COLO829 (cell line): ENCODE results near the gene KLHDC4.
A peak's percentile ranks its signal among the peaks of the same experiment; 100 is the strongest.
"Not testable (repeated sequence)": the region's sequence is repeated elsewhere in the genome, so short reads cannot be mapped to it uniquely, and the experiment has no call there.

ENCODE experiments used
- DNase-seq: peaks from one replicate; pipeline ENCODE4 v3.0.0; 2012; ENCODE audit warnings: low spot score

Gene KLHDC4

DNA sequence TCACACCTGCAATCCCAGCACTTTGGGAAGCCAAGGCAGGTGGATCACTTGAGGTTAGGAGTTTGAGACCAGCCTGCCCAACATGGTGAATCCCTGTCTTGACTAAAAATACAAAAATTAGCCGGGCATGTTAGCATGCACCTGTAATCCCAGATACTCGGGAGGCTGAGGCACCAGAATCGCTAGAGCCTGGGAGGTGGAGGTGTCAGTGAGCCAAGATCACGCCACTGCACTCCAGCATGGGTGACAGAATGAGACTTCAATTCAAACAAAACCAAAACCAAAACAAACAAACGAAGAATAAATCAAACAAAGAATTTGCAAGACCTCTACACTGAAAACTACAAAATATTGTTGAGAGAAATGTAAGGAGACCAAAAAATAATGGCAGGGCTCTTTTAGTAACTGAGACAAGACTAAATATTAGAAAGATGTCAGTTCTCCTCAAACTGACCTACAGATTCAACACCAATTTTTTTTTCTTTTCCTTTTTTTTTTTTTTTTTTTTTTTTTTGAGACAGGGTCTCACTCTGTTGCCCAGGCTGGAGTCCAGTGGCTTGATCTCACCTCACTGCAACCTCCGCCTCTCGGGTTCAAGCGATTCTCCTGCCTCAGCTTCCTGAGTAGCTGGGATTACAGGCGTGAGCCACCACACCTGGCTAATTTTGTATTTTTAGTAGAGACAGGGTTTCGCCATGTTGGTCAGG, 23.1 kb upstream of the KLHDC4 start:
- not testable (repeated sequence) for DNase-seq

DNA sequence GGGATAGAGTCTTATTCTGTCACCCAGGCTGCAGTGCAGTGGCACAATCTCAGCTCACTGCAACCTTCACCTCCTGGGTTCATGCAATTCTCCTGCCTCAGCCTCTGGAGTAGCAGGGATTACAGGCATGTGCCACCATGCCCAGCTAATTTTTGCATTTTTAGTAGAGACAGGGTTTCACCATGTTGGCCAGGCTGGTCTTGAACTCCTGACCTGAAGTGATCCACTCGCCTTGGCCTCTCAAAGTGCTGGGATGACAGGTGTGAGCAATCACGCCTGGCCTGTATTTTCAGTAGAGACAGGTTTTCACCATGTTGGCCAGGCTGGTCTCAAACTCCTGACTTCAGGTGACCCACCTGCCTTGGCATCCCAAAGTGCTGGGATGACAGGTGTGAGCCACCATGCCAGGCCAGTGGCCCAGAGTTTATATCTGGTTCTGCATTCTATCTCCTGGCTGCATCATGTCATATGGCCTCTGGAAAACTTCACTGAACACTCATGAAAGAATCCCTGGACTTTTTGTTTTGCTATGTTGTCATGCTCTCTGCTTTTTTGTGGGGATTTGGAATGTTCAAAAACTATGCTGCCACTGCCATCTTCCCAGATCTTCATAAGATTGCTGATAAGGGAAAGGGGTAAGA, 21.8 kb upstream of the KLHDC4 start:
- DNase-seq: not testable (repeated sequence)

DNA sequence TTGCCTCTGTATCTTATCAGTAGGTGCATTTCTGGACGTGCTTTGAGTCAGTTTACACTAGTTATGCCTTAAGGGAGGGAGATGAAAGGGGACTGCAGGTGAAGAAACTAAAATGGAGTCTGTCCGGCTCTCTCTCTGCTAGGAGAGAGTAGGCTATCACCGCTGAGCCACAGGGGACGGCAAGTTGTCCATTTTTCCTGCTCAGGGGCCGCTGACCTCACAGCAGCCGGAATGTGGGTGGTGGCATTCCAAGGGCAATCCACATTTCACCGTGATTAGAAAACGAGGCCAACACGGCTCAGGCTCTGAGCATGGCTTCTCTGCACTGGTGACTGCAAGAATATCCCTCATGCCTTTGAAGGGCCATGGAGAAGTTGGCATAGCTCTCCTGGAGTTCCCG, 19.0 kb upstream of the KLHDC4 start:
- no peak for DNase-seq

DNA sequence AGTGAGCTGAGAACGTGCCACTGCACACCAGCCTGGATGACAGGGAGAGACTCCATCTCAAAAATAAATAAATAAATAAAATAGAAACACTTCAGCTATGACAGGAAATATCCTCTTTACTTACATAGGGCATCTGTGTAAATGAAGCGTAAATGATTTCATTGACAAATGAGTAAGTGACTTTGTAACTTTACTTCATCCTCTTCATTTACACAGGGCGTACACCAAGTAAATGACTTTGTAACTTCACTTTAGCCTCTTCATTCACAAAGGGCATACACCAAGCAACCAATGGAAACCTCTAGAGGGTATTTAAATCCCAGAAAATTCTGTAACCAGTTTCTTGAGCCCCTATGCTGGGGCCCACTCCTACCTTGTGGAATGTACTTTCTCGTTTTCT, 16.2 kb upstream of the KLHDC4 start:
- DNase-seq: no peak

DNA sequence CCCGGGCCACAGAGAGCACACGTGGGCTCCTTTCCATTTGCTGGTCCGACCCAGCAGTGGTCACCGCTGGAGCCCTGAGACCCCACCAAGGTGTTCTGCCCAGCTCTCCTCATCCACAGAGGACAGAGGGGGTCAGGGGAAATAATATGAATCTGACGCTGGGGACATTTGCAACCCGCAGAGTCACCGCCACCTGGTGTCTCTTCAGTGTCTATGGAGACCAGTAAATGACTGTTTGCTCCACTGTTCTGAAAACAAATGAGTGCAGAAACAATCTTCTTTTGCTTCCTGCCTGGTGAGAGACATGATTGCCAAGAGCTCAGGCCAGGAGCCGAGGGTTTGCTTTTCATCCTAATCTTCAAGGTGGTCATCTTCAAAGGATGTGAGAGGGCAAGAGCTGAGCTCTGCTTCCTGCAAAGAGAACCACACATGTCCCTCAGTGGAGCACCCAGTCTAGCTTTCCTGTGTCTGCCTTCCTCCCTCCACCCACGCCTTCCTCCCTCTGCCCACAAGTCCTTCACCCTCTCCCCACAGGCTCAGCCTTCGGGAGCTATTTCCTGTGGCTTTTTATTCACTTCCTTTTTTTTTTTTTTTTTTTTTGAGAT, 14.7 kb upstream of the KLHDC4 start:
- DNase-seq: no peak

DNA sequence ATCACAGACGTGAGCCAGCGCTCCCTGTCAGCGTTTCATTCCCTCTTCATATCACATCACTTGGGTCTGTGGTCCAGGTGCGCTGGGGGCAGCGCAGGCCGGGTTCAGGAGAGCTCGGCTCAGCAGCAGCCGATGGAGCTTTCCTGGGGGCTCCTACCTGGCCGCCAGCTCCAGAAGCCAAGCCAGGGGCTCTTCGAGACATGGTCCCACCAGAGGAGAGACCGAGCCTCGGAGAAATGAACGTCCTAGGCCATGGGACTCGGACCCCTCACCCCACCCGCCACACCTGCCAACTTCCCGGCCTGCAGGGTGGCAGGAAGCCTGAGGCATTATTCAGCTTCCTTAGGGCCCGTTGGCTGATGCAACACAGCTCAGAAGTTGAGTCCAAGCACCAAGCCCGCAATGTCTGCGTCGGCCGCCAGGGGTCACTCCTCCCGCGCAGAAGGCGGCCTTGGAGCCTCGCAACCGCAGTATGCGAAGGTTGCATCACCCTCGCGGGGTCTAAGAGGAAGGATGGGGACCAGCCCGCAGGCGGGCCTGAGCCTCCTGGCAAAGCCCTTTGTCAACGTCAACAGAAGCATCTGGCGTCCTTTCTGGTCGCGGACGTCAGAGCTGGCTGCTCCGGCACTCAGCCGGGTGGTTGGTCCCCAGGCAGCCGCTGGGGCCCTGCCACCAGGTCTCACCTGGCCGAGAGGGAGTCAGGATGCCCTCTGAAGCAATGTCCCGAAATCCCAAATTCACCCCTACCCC, 13.2 kb upstream of the KLHDC4 start:
- DNase-seq: peak; percentile 51

DNA sequence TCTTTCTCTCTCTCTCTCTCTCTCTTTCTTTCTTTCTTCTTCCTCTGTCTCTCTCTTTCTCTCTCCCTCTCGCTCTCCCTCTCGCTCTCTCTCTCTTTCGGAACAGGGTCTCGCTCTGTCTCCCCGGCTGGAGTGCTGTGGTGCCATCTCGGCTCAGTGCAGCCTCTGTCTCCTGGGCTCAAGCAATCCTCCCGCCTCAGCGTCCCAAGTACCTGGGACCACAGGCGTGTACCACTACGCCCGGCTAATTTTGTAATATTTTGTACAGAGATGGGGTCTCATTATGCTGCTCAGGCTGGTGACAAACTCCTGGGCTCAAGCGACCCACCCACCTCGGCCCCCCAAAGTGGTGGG, 12.7 kb upstream of the KLHDC4 start:
- no peak for DNase-seq

DNA sequence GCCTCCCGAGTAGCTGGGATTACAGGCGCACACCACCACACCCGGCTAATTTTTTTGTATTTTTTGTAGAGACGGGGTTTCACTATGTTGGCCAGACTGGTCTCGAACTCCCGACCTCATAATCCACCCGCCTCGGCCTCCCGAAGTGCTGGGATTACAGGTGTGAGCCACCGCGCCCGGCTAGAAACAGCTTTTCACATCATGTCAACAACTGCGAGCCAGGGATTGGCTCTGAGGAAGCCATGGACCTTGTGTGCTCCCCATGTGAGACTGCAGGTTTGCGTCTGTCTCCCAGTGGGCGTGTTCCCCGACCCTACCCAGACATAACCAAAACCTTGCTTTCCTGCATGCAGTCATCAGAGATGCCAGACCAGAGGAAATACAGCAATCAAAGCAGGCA, 8.1 kb upstream of the KLHDC4 start:
- not testable (repeated sequence) for DNase-seq

DNA sequence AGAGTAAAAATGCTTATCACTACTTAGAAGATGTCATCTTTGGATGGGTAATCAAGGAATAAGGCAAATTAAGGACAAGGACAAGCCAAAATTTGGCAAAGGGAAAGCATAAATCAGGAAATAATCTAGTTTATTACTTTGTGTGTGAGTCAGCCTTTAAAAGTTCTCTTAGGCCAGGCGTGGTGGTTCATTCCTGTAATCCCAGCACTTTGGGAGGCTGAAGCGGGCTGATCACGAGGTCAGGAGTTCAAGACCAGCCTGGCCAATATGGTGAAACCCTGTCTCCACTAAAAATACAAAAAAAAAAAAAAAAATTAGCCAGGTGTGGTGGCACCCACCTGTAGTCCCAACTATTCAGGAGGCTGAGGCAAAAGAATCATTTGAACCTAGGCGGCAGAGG, 1.7 kb upstream of the KLHDC4 start:
- DNase-seq: not testable (repeated sequence)

DNA sequence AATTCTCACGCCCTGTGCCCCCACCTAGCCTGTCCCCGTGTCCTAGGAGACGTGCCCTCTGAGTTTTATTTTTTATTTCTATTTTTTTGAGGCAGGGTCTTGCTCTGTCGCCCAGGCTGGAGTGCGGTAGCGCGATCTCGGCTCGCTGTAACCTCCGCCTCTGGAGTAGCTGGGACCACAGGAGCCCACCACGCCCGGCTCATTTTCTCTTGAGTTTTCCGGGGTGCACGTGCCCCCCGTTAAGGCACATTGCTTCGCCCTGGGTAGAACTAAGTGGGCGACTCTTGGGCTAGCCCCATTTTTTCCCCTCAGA, 655 bp upstream of the KLHDC4 start:
- no peak for DNase-seq

DNA sequence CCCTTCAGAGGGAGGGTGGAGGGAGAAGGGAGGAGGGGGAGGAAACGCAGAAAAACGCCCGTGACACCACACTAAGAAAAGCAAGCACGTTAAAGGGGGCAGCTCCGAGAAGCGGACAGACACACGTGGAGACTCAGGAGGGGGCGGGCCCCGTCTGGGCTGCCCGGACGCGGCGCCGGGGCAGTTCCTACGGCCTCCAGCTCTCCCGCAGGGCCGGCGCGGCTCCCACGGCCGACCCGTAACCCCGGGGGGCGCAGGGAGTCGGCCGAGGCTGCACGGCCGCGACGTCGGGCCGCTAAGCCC, 362 bp downstream of the KLHDC4 start:
- no peak for DNase-seq

DNA sequence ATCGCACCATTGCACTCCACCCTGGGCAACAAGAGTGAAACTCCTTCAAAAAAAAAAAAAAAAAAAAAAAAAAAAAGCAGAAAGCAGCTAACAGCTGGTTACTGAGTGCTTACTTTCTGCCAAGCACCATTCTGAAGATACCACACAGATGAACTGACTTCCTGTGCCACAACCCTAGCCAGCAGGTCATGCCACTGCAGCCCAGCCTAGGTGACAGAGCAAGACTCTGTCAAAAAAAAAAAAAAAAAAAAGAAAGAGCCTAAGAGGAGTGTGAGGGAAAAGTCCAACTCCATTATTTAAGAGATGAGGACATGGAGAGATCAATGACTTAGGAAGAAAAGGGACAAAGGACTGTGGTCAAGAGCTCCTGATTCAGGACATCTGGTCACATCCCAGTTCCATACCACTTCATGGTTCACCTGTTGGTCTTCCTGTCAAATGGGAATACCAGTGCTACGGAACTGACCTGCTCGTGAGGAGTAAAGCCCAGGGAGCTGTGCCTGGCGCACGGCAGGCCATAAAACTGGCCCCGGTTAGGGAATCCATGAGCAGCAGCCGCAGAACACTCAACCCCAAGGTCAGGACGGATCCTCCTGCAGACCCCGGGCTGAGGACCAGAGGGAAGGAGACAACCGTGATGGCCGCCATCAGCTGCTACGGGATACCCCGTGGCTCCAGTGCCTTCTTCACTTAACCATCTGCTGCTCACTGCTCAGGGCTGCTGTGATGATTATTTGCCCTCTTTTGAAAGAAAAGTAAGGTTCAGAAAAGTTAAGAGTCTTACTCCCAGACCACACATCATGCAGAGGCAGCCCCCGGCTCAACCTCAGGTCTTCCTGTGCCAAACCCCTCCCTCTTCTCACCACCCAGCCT, 950 bp downstream of the KLHDC4 start:
- no peak for DNase-seq

DNA sequence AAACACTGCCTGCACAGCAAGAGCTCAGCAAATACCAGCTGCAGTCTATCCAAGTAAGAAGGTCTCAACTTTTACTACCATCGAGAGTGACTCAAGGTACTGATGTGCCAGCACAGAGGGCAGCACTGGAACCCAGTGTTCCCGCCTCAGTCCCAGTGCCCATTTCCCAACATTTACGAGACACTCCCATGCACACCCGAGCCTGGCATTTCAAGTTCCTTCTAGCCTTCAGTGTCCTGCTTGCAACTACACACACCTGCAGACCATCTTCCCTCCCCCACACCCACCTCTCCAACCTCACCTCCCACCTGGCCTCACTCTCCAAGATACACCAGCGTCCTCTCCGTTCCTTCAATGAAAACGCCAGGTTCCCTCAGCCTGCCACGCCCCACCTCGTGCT, 3.2 kb downstream of the KLHDC4 start:
- no peak for DNase-seq

DNA sequence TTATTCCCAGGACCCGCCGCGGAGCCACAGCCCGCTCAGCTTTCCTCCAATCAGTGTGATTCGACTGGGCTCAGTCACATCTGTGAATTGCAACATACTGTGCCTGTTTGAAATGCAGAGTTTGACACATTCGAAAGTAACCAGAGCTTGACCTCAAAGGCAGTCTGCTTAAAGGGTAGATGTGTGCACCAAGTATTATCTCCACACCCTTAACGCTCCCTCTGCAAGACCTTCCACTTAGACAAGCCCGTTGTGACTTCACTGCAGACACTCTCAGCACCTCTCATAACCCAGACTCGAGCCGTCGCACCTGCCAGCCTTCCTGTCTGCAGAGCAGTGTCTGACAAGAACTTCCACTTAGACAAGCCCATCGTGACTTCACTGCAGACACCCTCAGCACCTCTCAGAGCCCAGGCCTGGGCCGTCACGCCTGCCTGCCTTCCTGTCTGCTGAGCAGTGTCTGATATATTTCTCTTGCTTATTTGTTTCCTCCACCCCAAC, 3.7 kb downstream of the KLHDC4 start:
- no peak for DNase-seq

DNA sequence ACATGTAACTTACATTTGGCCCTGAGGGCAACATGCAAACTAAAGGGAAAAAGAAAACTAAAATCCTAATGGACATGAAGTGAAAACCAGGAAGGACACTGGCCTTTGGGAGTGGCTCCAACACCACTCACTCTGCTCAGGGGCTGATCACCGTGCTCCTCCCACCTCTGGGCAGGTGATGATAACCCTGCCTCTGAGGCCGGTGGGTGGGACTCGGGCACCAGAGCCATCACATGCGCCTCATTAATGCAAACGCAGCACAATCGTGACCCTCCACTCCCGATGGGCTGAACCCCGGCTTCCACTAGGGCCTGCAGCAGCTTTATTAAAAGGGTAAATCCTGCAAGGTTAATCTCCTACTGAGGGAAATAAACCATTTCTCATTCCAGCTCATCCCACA, 4.7 kb downstream of the KLHDC4 start:
- no peak for DNase-seq

DNA sequence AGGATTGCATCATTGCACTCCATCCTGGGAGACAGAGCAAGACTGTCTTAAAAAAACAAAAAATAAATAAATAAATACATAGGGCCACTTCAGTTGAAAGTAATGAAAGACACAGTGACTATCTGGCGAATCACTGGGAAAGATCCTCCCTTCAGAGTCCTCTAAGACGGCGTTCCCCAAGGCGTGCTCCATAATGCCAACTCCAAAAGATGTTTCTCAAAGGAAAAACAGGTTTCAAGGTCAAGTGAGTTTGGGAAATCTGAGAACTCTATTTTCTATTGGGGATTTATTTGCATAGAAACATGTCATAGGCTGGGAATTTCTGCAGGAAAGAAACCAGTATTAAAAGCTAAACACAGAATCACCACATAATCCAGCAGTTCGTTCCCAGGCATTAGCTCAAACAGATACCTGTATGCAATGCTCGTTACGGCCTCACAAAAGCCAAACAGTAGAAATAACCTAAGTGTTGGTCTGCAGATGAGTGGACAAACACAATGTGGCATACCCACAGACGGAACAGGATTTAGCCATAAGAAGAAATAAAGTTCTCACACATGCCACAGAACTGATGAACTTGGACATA, 7.9 kb downstream of the KLHDC4 start:
- no peak for DNase-seq

DNA sequence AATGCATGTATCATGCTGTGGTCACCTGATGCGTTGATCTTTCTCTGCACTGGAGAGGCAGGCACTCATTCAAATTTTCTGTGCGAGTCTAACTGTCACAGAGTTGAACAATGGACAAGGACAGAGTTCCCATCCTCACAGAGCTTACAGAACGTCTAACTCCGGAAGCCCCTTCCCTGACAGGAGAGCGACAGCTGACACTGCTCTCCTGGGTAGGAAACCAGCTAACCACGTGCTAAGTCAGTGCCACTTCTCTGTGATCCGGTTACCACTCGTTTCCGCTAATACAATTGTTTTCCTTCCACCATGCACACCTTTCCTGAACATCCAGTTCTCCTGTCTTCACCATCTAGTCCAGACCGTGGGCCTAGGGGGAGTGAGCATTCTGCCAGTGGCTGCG, 11.3 kb downstream of the KLHDC4 start:
- DNase-seq: no peak

DNA sequence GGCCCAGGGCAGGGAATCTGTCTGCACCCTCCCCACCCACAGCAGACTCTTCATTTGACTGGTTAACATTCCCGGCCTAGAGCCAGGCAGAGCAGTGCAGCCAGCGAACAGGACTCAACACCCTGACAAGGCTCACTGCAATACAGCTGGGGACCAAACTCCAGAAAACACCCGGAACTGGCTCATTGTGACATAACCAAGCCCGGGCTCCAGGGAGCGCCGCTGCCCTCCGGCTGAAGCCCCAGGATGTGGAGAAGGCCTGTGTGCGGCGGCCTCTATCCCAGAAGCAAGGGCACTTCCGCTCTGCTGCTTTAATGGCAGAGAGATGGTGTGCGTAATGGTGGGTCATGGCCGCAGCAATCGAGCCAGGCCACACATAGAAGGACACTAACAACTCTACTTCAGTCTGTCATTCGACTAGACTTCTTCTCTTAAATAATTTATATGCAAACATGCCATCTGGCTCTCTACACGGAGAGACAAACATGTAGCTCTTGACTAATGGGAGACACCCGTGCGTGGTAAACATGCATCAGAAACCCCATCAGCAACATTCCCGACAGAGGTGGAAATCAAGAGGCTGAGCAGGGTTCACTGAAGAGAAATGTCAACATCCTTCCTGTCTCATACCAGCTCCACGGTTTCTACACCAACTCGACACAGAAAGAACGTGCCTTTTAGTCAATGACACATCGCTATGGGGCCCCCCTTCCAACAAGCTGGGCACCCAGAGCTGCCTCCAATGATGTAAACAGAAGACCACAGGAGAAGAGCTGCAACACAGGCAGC, 18.0 kb downstream of the KLHDC4 start:
- no peak for DNase-seq

DNA sequence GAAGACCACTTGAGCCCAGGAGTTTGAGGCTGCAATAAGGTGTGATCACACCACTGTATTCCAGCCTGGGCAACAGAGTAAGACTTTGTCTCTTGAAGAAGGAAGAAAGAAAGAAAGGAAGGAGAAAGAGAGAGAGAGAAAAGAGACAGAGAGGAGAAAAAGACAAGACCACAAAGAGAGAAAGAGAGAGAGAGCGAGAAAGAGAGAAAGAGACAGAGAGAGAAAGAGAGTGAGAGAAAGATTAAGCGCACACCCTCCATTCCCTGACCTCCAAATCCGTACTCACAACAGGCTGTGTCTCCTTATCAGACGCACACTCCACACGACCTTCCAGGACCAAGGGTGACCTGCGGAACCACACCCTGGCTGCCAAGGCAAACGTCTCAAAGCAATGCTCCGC, 19.6 kb downstream of the KLHDC4 start:
- no peak for DNase-seq

DNA sequence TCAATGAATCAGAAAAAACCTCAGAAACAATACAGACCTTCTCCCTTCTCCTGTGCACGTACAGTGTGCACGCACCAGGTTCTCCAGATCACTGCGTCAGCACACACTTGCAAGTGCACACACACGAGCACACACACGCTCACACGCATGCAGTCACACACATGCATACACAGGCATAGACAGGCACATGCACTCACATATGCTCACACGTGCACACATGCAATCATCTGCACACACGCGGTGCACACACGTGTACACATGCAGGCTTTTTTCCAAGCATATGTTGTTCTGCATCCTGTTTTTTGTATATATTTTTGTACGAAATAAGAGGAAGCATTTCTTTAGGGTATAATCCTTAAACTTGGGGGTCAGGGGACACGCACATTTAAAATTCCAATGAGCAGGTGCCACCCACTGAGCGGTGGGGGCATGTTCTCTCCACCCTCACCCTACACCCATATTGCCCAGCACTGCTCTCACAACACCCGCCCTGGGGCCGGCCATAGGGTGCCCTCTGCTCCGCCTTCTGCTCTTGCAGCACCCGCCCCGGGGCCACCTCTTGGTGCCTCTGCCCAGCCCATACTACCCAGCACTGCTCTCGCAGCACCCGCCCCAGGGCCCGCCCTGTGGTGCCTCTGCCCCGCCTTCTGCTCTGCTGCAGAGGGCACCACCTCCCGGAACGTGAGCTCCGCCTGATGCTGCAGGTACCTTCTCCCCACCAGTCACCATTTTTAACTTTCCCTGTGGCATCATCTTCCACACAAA, 20.9 kb downstream of the KLHDC4 start:
- DNase-seq: no peak
